Stimulated activated CD4-positive, alpha-beta T cell treated with anti-CD3 and anti-CD28 coated beads, Interleukin-1b, Interleukin-23, amount 100 ng/mL, for 1 hour (primary cell): ENCODE results near the gene TUSC7.

Source experiments
- DNase-seq, 2 donors: peaks; one replicate each; pipeline ENCODE4 v3.0.0-alpha.2; 2020; ENCODE audit warnings: low read depth in 2 of 2

TUSC7 gene

GRCh38 chr3:116709479-116709878 is at the start of gene TUSC7:
TSS of gene TUSC7 (plus strand) at chr3:116709779.
- no peak for DNase-seq

GRCh38 chr3:116661196-116661595 is 48.4 kb upstream of the TUSC7 start:
- no peak for DNase-seq

GRCh38 chr3:116663161-116664110 is 46.1 kb upstream of the TUSC7 start:
- no peak for DNase-seq

GRCh38 chr3:116667324-116667723 is 42.3 kb upstream of the TUSC7 start:
- no peak for DNase-seq

- DNase-seq = no peak
Observed at GRCh38 chr3:116667791-116668190, 41.8 kb upstream of the TUSC7 start.

GRCh38 chr3:116669576-116669975 is 40.0 kb upstream of the TUSC7 start:
- DNase-seq = no peak

GRCh38 chr3:116671151-116671550 is 38.4 kb upstream of the TUSC7 start:
- no peak for DNase-seq

GRCh38 chr3:116678853-116679252 is 30.7 kb upstream of the TUSC7 start:
- DNase-seq = no peak

GRCh38 chr3:116691041-116691440 is 18.5 kb upstream of the TUSC7 start:
- DNase-seq = no peak

- DNase-seq = no peak
Observed at GRCh38 chr3:116701070-116701469, 8.5 kb upstream of the TUSC7 start.

- DNase-seq = no peak
Observed at GRCh38 chr3:116702334-116702733, 7.2 kb upstream of the TUSC7 start.

- no peak for DNase-seq
Observed at GRCh38 chr3:116707531-116707930, 2.0 kb upstream of the TUSC7 start.

GRCh38 chr3:116716490-116716889 is 6.9 kb downstream of the TUSC7 start:
- no peak for DNase-seq

- no peak for DNase-seq
Observed at GRCh38 chr3:116717566-116717965, 8.0 kb downstream of the TUSC7 start.

- no peak for DNase-seq
Observed at GRCh38 chr3:116728454-116728853, 18.9 kb downstream of the TUSC7 start.

- no peak for DNase-seq
Observed at GRCh38 chr3:116734243-116734642, 24.7 kb downstream of the TUSC7 start.

- DNase-seq = no peak
Observed at GRCh38 chr3:116739678-116740077, 30.1 kb downstream of the TUSC7 start.

GRCh38 chr3:116740293-116740692 is 30.7 kb downstream of the TUSC7 start:
- no peak for DNase-seq

GRCh38 chr3:116741467-116741866 is 31.9 kb downstream of the TUSC7 start:
- DNase-seq = no peak

GRCh38 chr3:116743062-116743461 is 33.5 kb downstream of the TUSC7 start:
- DNase-seq = no peak

- no peak for DNase-seq
Observed at GRCh38 chr3:116749388-116749787, 39.8 kb downstream of the TUSC7 start.

GRCh38 chr3:116757315-116757714 is 47.7 kb downstream of the TUSC7 start:
- DNase-seq = no peak

- DNase-seq = no peak
Observed at GRCh38 chr3:116759316-116759715, 49.7 kb downstream of the TUSC7 start.
